ENCODE results near the gene NANOS2. TPM values are rescaled to one million over a fixed set of nuclear protein-coding genes. Genes with fewer than 3 reads are reported as not detected.
A peak's percentile ranks its signal among the peaks of the same experiment; 100 is the strongest.

NANOS2 gene
- total RNA-seq, 6 experiments from 2014 or later: not detected

DNA sequence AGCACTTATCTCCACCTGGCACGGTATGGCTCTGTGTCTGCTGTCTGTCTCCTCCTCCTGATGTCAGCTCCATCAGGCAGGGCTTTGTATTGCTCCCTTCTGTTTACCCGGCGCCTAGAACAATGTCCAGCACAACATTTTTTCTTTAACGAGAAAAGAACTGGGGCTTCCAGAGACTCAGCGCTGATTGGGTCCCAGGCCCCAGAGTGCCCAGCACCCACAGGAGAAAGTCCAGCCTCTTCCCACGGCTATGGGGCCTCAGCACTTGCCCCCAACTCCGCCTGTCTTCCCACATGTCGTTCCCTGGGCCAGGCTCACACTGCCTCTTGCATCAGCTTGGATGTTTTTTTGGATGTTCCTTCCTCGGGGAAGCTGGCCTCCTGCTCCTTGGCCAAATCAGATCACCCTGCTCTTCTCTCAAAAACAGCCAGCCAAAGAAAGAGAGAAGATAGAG lies 19.0 kb downstream of the NANOS2 start:
- DNase-seq (no peak), ATAC-seq (no peak)
- Histone ChIP-seq H3K4me1 (peaks cover 0 to 9% (median 2%) of the 10 kb centered on the region in 4 donors), H3K27me3 (no peaks in the 10 kb centered on the region), H3K4me3 (no peak overlapping the region), H3K9me3 (no peaks in the 10 kb centered on the region), H3K27ac (no peak overlapping the region), H3K36me3 (peaks cover 0 to 9% (median 2%) of the 10 kb centered on the region in 4 donors)
- WGBS (ENCODE audit: insufficient coverage, low coverage, low lambda C conversion rate, missing lambda C conversion rate): 69% methylated on average over 7 of the region's 9 CpGs
- TF ChIP-seq POLR2A (IDR thresholded peaks at IDR 0.05) (no peak), CTCF (IDR thresholded peaks at IDR 0.05) (no peak)
- intact Hi-C loops (cut with DNase I): loop anchor here in 1 of 2 donors (10.0 kb wide), 1 partner anchor 81 kb away; the partner anchor contains the start of gene RSPH6A

- DNase-seq: no peak
- H3K27ac ChIP-seq: no peak overlapping the region
- intact Hi-C loops (cut with DNase I): loop anchor here in 1 of 2 donors (10.0 kb wide), 1 partner anchor 76 kb away; the partner anchor contains the start of gene RSPH6A
- H3K4me3 ChIP-seq: no peak overlapping the region
- H3K36me3 ChIP-seq: peaks cover 0 to 3% (median 0%) of the 10 kb centered on the region in 4 donors
- no peak for ATAC-seq
- no CpG with 5 or more reads among the region's 17 CpGs for WGBS (ENCODE audit: insufficient coverage, low coverage, low lambda C conversion rate, missing lambda C conversion rate)
- H3K4me1 ChIP-seq: peaks cover 0 to 3% (median 0%) of the 10 kb centered on the region in 4 donors
- no peaks in the 10 kb centered on the region for H3K27me3 ChIP-seq
- no peaks in the 10 kb centered on the region for H3K9me3 ChIP-seq
- no peak for TF ChIP-seq CTCF (IDR thresholded peaks at IDR 0.05)
- no peak for TF ChIP-seq POLR2A (IDR thresholded peaks at IDR 0.05)
Observed at GRCh38 chr19:45890877-45891276, 23.7 kb downstream of the NANOS2 start.

DNA sequence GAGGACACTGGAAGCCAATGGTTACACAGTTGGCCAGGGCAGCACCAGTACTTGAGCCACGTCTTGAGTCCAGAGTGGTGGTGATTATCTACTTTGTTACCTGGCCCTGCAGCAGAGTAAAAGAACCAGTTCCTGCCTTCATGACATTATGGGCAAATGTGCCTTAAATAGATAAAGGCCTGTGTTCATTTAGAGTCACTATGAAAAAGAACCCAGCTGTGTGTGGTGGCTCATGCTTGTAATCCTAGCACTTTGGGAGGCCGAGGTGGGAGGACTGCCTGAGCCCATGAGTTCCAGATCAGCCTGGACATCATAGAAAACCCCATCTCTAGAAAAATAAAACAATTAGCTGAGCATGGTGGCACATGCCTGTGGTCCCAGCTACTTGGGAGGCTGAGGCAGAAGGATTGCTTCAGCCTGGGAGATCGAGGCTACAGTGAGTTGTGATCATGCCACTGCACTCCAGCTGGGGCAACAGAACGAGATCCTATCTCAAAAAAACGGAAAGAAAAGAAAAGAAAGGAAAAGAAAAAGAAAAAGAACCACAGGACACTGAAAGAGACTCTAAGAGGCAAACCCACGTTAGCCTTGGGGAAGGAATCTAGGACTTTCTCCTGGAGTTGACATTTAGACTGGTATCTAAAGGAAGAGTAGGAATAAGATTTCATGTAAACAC lies 25.2 kb downstream of the NANOS2 start:
- intact Hi-C loops (cut with DNase I): loop anchor here in 1 of 2 donors (10.0 kb wide), 1 partner anchor 75 kb away; the partner anchor contains the start of gene RSPH6A
- 65% methylated on average over 5 of the region's 6 CpGs for WGBS (ENCODE audit: insufficient coverage, low coverage, low lambda C conversion rate, missing lambda C conversion rate)
- Histone ChIP-seq H3K27ac (no peak overlapping the region), H3K4me3 (no peak overlapping the region), H3K27me3 (no peaks in the 10 kb centered on the region), H3K36me3 (no peaks in the 10 kb centered on the region), H3K4me1 (peaks cover 0 to 11% (median 6%) of the 10 kb centered on the region in 4 donors), H3K9me3 (no peaks in the 10 kb centered on the region)
- DNase-seq (no peak), ATAC-seq (no peak)
- TF ChIP-seq CTCF (IDR thresholded peaks at IDR 0.05) (no peak), POLR2A (IDR thresholded peaks at IDR 0.05) (no peak)

- no peak for TF ChIP-seq POLR2A (IDR thresholded peaks at IDR 0.05)
- no peak for TF ChIP-seq CTCF (IDR thresholded peaks at IDR 0.05)
- Histone ChIP-seq H3K27me3 (no peaks in the 10 kb centered on the region), H3K36me3 (no peaks in the 10 kb centered on the region), H3K9me3 (no peaks in the 10 kb centered on the region), H3K4me3 (peak overlapping the region; percentile 69 to 83 (median 80)), H3K27ac (peak overlapping the region; percentile 78 to 86 (median 84)), H3K4me1 (peaks cover 0 to 26% (median 10%) of the 10 kb centered on the region in 4 donors)
- DNase-seq: no peak
- WGBS (ENCODE audit: insufficient coverage, low coverage, low lambda C conversion rate, missing lambda C conversion rate): 30% methylated on average over 10 of the region's 10 CpGs
- ATAC-seq: no peak
- intact Hi-C loops (cut with DNase I): loop anchor here in 1 of 2 donors (10.0 kb wide), 1 partner anchor 72 kb away; the partner anchor contains the start of gene RSPH6A
Observed at GRCh38 chr19:45887200-45887710, 27.3 kb downstream of the NANOS2 start.

Measured in right lobe of liver (tissue), 6 donors.